Nephron progenitor cell (in vitro differentiated cells): ENCODE data around the gene C22orf39.
"Not testable (repeated sequence)": the region's sequence is repeated elsewhere in the genome, so short reads cannot be mapped to it uniquely, and the experiment has no call there.

Source experiments
- DNase-seq: peaks from one replicate; pipeline ENCODE4 v3.0.0; 2021
- H3K27ac Mint-ChIP-seq: 2 replicates; pipeline ENCODE4 v1.8.0; 2021; ENCODE audit warnings: mild to moderate bottlenecking, moderate library complexity, mixed read lengths
- H3K27me3 Mint-ChIP-seq: 2 replicates; pipeline ENCODE4 v1.8.0; 2021; ENCODE audit warnings: mild to moderate bottlenecking, low read depth, mixed read lengths; ENCODE audit not compliant: poor library complexity
- H3K36me3 Mint-ChIP-seq: 2 replicates; pipeline ENCODE4 v1.8.0; 2021; ENCODE audit warnings: low read depth, mixed read lengths
- H3K4me1 Mint-ChIP-seq: 2 replicates; pipeline ENCODE4 v1.8.0; 2021; ENCODE audit warnings: mixed read lengths
- H3K4me3 Mint-ChIP-seq: 2 replicates; pipeline ENCODE4 v1.8.0; 2021; ENCODE audit warnings: mild to moderate bottlenecking, moderate library complexity, mixed read lengths
- H3K9me3 Mint-ChIP-seq: 2 replicates; pipeline ENCODE4 v1.8.0; 2021; ENCODE audit warnings: mild to moderate bottlenecking, moderate library complexity, mixed read lengths
- TF ChIP-seq, protein P1 (sequence below): fragments of 200-600 bp; sonication (generic); IDR thresholded peaks from 2 replicates; pipeline ENCODE4 v1.5.0; 2021; ENCODE audit warnings: antibody characterized with exemption

The C22orf39 gene

GRCh38 chr22:19448739-19449421 is 1.4 kb upstream of the C22orf39 start:
- Mint-ChIP-seq H3K9me3 (no peaks in the 10 kb centered on the region), H3K27ac (no peak overlapping the region), H3K4me1 (peaks cover 28% of the 10 kb centered on the region), H3K27me3 (no peaks in the 10 kb centered on the region), H3K36me3 (peaks cover 44% of the 10 kb centered on the region), H3K4me3 (peak overlapping the region; percentile 97)
- TF ChIP-seq, protein P1, sequence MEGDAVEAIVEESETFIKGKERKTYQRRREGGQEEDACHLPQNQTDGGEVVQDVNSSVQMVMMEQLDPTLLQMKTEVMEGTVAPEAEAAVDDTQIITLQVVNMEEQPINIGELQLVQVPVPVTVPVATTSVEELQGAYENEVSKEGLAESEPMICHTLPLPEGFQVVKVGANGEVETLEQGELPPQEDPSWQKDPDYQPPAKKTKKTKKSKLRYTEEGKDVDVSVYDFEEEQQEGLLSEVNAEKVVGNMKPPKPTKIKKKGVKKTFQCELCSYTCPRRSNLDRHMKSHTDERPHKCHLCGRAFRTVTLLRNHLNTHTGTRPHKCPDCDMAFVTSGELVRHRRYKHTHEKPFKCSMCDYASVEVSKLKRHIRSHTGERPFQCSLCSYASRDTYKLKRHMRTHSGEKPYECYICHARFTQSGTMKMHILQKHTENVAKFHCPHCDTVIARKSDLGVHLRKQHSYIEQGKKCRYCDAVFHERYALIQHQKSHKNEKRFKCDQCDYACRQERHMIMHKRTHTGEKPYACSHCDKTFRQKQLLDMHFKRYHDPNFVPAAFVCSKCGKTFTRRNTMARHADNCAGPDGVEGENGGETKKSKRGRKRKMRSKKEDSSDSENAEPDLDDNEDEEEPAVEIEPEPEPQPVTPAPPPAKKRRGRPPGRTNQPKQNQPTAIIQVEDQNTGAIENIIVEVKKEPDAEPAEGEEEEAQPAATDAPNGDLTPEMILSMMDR = no peak
- DNase-seq = no peak

DNA sequence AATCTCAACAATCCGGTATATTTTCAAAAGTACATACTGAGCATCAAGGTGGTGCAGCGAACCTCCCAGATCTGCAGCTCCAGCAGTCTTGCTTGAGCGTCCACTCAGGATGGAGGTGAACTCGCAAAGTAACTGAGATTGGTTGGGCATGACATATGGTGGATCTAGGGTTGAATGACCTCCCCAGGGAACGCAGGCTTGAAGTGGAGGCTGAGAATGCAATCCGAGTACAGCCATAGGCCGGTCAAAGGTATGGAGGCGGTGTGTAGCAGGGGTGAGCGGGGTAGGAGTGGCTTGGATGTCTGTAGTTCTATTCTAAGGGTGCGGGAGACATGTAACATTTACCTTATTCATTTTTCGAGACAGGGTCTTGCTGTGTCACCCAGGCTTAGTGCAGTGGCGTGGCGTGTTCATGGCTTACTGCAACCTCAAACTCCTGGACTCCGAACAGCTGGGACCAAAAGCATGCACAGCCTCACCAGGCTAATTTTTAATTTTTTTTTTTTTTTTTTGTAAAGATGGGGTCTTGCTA is 631 bp upstream of the C22orf39 start:
- Mint-ChIP-seq H3K36me3 (peaks cover 48% of the 10 kb centered on the region), H3K27me3 (no peaks in the 10 kb centered on the region), H3K4me3 (peak overlapping the region; percentile 97), H3K4me1 (peaks cover 28% of the 10 kb centered on the region), H3K27ac (peak overlapping the region; percentile 99), H3K9me3 (no peaks in the 10 kb centered on the region)
- peak; percentile 61 for DNase-seq
- TF ChIP-seq, protein P1 = no peak

DNA sequence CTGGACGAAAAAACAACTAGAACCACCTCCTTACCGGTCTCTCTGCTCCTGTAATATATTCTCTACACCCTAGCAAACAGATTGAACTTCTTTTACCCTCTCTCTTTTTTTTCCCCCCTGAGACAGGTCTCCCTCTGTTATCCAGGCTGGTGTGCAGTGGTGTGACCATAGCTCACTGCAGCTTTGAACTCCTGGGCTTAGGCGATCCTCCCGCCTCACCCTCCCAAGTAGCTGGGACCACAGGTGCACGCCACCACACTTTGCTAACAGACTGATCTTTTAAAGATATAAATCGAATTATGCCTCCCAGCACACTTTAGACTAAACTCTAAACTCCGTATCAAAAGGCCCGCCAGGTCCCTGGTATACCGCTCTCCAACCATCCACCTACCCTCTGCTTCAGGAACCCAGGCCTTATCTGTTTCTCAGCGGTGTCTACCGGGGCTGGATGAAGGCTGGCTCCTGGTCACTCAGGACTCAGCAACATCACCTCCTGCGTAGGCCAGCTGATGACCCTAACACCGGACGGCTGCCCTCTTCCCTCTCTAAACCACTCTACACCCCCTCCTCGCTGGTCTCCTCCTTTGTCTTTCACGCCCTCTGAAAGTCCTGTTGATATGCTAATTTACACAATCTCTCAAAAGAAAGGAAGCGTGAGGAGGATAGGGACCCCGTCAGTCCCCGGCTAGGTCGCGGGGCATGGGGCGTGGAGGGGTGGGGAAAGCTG is 745 bp downstream of the C22orf39 start:
- Mint-ChIP-seq H3K36me3 (peaks cover 44% of the 10 kb centered on the region), H3K4me3 (peak overlapping the region; percentile 97), H3K9me3 (no peaks in the 10 kb centered on the region), H3K4me1 (peaks cover 28% of the 10 kb centered on the region), H3K27me3 (no peaks in the 10 kb centered on the region), H3K27ac (no peak overlapping the region)
- DNase-seq = no peak
- TF ChIP-seq, protein P1 = no peak

GRCh38 chr22:19445279-19445982 is 2.1 kb downstream of the C22orf39 start:
- H3K27me3 Mint-ChIP-seq, DNase-seq, H3K27ac Mint-ChIP-seq, H3K9me3 Mint-ChIP-seq: not testable (repeated sequence)
- H3K4me1 Mint-ChIP-seq = peaks cover 28% of the 10 kb centered on the region
- H3K4me3 Mint-ChIP-seq = peak overlapping the region; percentile 60
- H3K36me3 Mint-ChIP-seq = peaks cover 43% of the 10 kb centered on the region

GRCh38 chr22:19443544-19444211 is 3.8 kb downstream of the C22orf39 start:
- Mint-ChIP-seq H3K36me3 (peaks cover 46% of the 10 kb centered on the region), H3K4me1 (peaks cover 26% of the 10 kb centered on the region), H3K27me3 (no peaks in the 10 kb centered on the region), H3K4me3 (no peak overlapping the region), H3K27ac (no peak overlapping the region), H3K9me3 (no peaks in the 10 kb centered on the region)
- DNase-seq = no peak
- TF ChIP-seq, protein P1 = no peak

GRCh38 chr22:19442166-19442565 is 5.3 kb downstream of the C22orf39 start:
- Mint-ChIP-seq H3K4me3 (no peak overlapping the region), H3K36me3 (peaks cover 52% of the 10 kb centered on the region), H3K4me1 (peaks cover 22% of the 10 kb centered on the region), H3K9me3 (no peaks in the 10 kb centered on the region), H3K27ac (no peak overlapping the region), H3K27me3 (no peaks in the 10 kb centered on the region)
- TF ChIP-seq, protein P1 = no peak
- DNase-seq = no peak
